CD8-positive, alpha-beta memory T cell (primary cell): Measurements from ENCODE around the gene HMOX1. TPM values are rescaled to one million over a fixed set of nuclear protein-coding genes. Genes with fewer than 3 reads are reported as not detected.

ENCODE experiments used
- CTCF ChIA-PET: fragments of 350-600 bp; sonication (Branson Sonifier 250); formaldehyde crosslinking; loops from one replicate; lab custom pipeline; 2021; ENCODE audit warnings: antibody characterized with exemption; lab: Charles Lee
- POLR2A ChIA-PET: fragments of 350-600 bp; sonication (Branson Sonifier 250); formaldehyde crosslinking; loops from one replicate; lab custom pipeline; 2021; ENCODE audit warnings: antibody characterized with exemption; lab: Charles Lee
- DNase-seq, 5 donors: peaks; one replicate each; pipeline versions ENCODE4 v3.0.0 to v3.0.0-alpha.2; 2020 to 2022; ENCODE audit warnings: mixed read lengths in 1 of 5
- H3K27ac ChIP-seq: one replicate; pipeline ENCODE4 v1.7.0; 2013; ENCODE audit warnings: low read depth, mild to moderate bottlenecking, low read length, moderate library complexity
- H3K27me3 ChIP-seq: 2 replicates; pipeline ENCODE4 v1.7.0; 2013; ENCODE audit warnings: low read length, mild to moderate bottlenecking; ENCODE audit not compliant: insufficient read depth, poor library complexity, severe bottlenecking
- H3K36me3 ChIP-seq: 2 replicates; pipeline ENCODE4 v1.7.0; 2013; ENCODE audit warnings: mild to moderate bottlenecking, low read length, moderate library complexity; ENCODE audit not compliant: insufficient read depth
- H3K4me1 ChIP-seq: 2 replicates; pipeline ENCODE4 v1.7.0; 2013; ENCODE audit warnings: mild to moderate bottlenecking, low read length, moderate library complexity; ENCODE audit not compliant: insufficient read depth
- H3K4me3 ChIP-seq: 2 replicates; pipeline ENCODE4 v1.7.0; 2013; ENCODE audit warnings: mild to moderate bottlenecking, low read length
- H3K9me3 ChIP-seq: 2 replicates; pipeline ENCODE4 v1.7.0; 2013; ENCODE audit warnings: mild to moderate bottlenecking, low read length
- H3K27ac Mint-ChIP-seq, 8 donors: one replicate each; pipeline ENCODE4 v1.8.0; 2020 to 2021; ENCODE audit warnings: mixed read lengths in 8 of 8, mild to moderate bottlenecking in 6 of 8, inconsistent platforms in 3 of 8, moderate library complexity in 3 of 8
- H3K27me3 Mint-ChIP-seq, 2 donors: one replicate each; pipeline ENCODE4 v1.8.0; 2020 to 2021; ENCODE audit warnings: mixed read lengths in 2 of 2, mild to moderate bottlenecking in 1 of 2, moderate library complexity in 1 of 2
- H3K36me3 Mint-ChIP-seq, 3 donors: one replicate each; pipeline ENCODE4 v1.8.0; 2020 to 2021; ENCODE audit warnings: mixed read lengths in 3 of 3, inconsistent platforms in 1 of 3, mild to moderate bottlenecking in 1 of 3
- H3K4me1 Mint-ChIP-seq, 3 donors: one replicate each; pipeline ENCODE4 v1.8.0; 2020 to 2021; ENCODE audit warnings: mixed read lengths in 3 of 3, inconsistent platforms in 1 of 3, mild to moderate bottlenecking in 1 of 3
- H3K4me3 Mint-ChIP-seq, 7 donors: one replicate each; pipeline ENCODE4 v1.8.0; 2020 to 2021; ENCODE audit warnings: mixed read lengths in 7 of 7, mild to moderate bottlenecking in 6 of 7, moderate library complexity in 4 of 7, inconsistent platforms in 2 of 7
- H3K9me3 Mint-ChIP-seq, 5 donors: one replicate each; pipeline ENCODE4 v1.8.0; 2020 to 2022; ENCODE audit warnings: mixed read lengths in 5 of 5, mild to moderate bottlenecking in 3 of 5, moderate library complexity in 2 of 5, inconsistent platforms in 1 of 5
- polyA plus RNA-seq: library from polyadenylated mRNA; unstranded; fragments of 300-500 nt; fragmentation: Illumina TruSeq; gene quantifications from one replicate; pipeline ENCODE4 v1.2.3, GENCODE V29; 2021
- total RNA-seq, 2 experiments: library from RNA; stranded (reverse); gene quantifications; one replicate each; pipeline ENCODE4 v1.2.3, GENCODE V29; 2021

Gene HMOX1
- total and polyA plus RNA-seq, 3 experiments from 2014 or later = 0.25 to 5.6 (median 5.1) TPM

- H3K4me3 ChIP-seq = no peak overlapping the region
- ChIA-PET POLR2A (no interaction called here), CTCF (no interaction called here)
- DNase-seq = no peak
- peaks cover 14% of the 10 kb centered on the region for H3K4me1 ChIP-seq
- H3K27ac ChIP-seq = no peak overlapping the region
- no peaks in the 10 kb centered on the region for H3K36me3 ChIP-seq
- H3K27ac Mint-ChIP-seq = no peak overlapping the region
- H3K4me3 Mint-ChIP-seq = peak overlapping the region in 1 of 7 donors; percentile 44
- H3K27me3 Mint-ChIP-seq = peaks cover 15 to 16% of the 10 kb centered on the region in 2 donors
- H3K9me3 Mint-ChIP-seq = no peaks in the 10 kb centered on the region
- H3K4me1 Mint-ChIP-seq = peaks cover 10 to 24% (median 22%) of the 10 kb centered on the region in 3 donors
- H3K36me3 Mint-ChIP-seq = no peaks in the 10 kb centered on the region
- H3K9me3 ChIP-seq = no peaks in the 10 kb centered on the region
- H3K27me3 ChIP-seq = peaks cover 7% of the 10 kb centered on the region
These were observed 2.3 kb upstream of the HMOX1 start for GRCh38 chr22:35378621-35379020.

- no peak overlapping the region for H3K27ac Mint-ChIP-seq
- H3K36me3 Mint-ChIP-seq = no peaks in the 10 kb centered on the region
- H3K27ac ChIP-seq = no peak overlapping the region
- H3K9me3 Mint-ChIP-seq = no peaks in the 10 kb centered on the region
- H3K4me1 Mint-ChIP-seq = peaks cover 10 to 24% (median 22%) of the 10 kb centered on the region in 3 donors
- H3K27me3 ChIP-seq = peaks cover 9% of the 10 kb centered on the region
- H3K27me3 Mint-ChIP-seq = peaks cover 20 to 23% of the 10 kb centered on the region in 2 donors
- H3K4me1 ChIP-seq = peaks cover 14% of the 10 kb centered on the region
- H3K9me3 ChIP-seq = no peaks in the 10 kb centered on the region
- H3K4me3 Mint-ChIP-seq = peak overlapping the region in 1 of 7 donors; percentile 44
- ChIA-PET CTCF (interaction anchor here (0.9 kb wide), 1 partner anchor 24 kb away, joined by 3 read pairs; no protein-coding TSS in a partner anchor), POLR2A (interaction anchor here (0.6 kb wide), 1 partner anchor 15 kb away, joined by 11 read pairs; no protein-coding TSS in a partner anchor)
- no peak overlapping the region for H3K4me3 ChIP-seq
- no peaks in the 10 kb centered on the region for H3K36me3 ChIP-seq
- DNase-seq = no peak
These were observed 1.5 kb upstream of the HMOX1 start for GRCh38 chr22:35379146-35379993.

GRCh38 chr22:35380013-35380412, 883 bp upstream of the HMOX1 start:
- Mint-ChIP-seq H3K27me3 (peaks cover 20 to 29% of the 10 kb centered on the region in 2 donors), H3K4me1 (peaks cover 10 to 24% (median 22%) of the 10 kb centered on the region in 3 donors), H3K36me3 (no peaks in the 10 kb centered on the region), H3K9me3 (no peaks in the 10 kb centered on the region), H3K27ac (no peak overlapping the region), H3K4me3 (peak overlapping the region in 2 of 7 donors; percentile 35 to 85)
- Histone ChIP-seq H3K36me3 (no peaks in the 10 kb centered on the region), H3K27ac (no peak overlapping the region), H3K4me3 (no peak overlapping the region), H3K4me1 (peaks cover 14% of the 10 kb centered on the region), H3K27me3 (peaks cover 9% of the 10 kb centered on the region), H3K9me3 (no peaks in the 10 kb centered on the region)
- ChIA-PET POLR2A (interaction anchor here (0.6 kb wide), 1 partner anchor 15 kb away, joined by 11 read pairs; no protein-coding TSS in a partner anchor), CTCF (interaction anchor here (0.9 kb wide), 1 partner anchor 24 kb away, joined by 3 read pairs; no protein-coding TSS in a partner anchor)
- no peak for DNase-seq

- H3K36me3 ChIP-seq = no peaks in the 10 kb centered on the region
- Mint-ChIP-seq H3K36me3 (no peaks in the 10 kb centered on the region), H3K4me3 (peak overlapping the region in 6 of 7 donors; percentile 38 to 63 (median 50)), H3K27ac (peak overlapping the region in 1 of 8 donors; percentile 50), H3K27me3 (peaks cover 23 to 35% of the 10 kb centered on the region in 2 donors), H3K4me1 (peaks cover 10 to 24% (median 22%) of the 10 kb centered on the region in 3 donors), H3K9me3 (no peaks in the 10 kb centered on the region)
- no peaks in the 10 kb centered on the region for H3K9me3 ChIP-seq
- no peak for DNase-seq
- H3K4me3 ChIP-seq = no peak overlapping the region
- POLR2A ChIA-PET = interaction anchor here (0.5 kb wide), 1 partner anchor 11 kb away, joined by 7 read pairs; no protein-coding TSS in a partner anchor
- H3K27ac ChIP-seq = no peak overlapping the region
- peaks cover 9% of the 10 kb centered on the region for H3K27me3 ChIP-seq
- CTCF ChIA-PET = interaction anchor here (1.0 kb wide), 1 partner anchor 33 kb away, joined by 3 read pairs; no protein-coding TSS in a partner anchor
- H3K4me1 ChIP-seq = peaks cover 14% of the 10 kb centered on the region
These were observed 621 bp downstream of the HMOX1 start for GRCh38 chr22:35381424-35382009.

- Histone ChIP-seq H3K27me3 (peaks cover 9% of the 10 kb centered on the region), H3K9me3 (no peaks in the 10 kb centered on the region), H3K27ac (no peak overlapping the region), H3K36me3 (no peaks in the 10 kb centered on the region), H3K4me3 (no peak overlapping the region), H3K4me1 (peaks cover 4% of the 10 kb centered on the region)
- H3K4me3 Mint-ChIP-seq = no peak overlapping the region
- H3K4me1 Mint-ChIP-seq = peaks cover 5 to 13% (median 13%) of the 10 kb centered on the region in 3 donors
- no peak for DNase-seq
- ChIA-PET CTCF (interaction anchor here (1.8 kb wide), 1 partner anchor 8 kb away, joined by 4 read pairs; no protein-coding TSS in a partner anchor), POLR2A (no interaction called here)
- H3K27ac Mint-ChIP-seq = no peak overlapping the region
- H3K9me3 Mint-ChIP-seq = no peaks in the 10 kb centered on the region
- H3K36me3 Mint-ChIP-seq = no peaks in the 10 kb centered on the region
- H3K27me3 Mint-ChIP-seq = peaks cover 27 to 46% of the 10 kb centered on the region in 2 donors
These were observed 2.8 kb downstream of the HMOX1 start for GRCh38 chr22:35383679-35384071.

GRCh38 chr22:35384527-35384926, 3.6 kb downstream of the HMOX1 start:
- POLR2A ChIA-PET = no interaction called here

GRCh38 chr22:35384975-35385588, 4.2 kb downstream of the HMOX1 start:
- H3K27me3 Mint-ChIP-seq = peaks cover 29 to 54% of the 10 kb centered on the region in 2 donors
- H3K27me3 ChIP-seq = peaks cover 9% of the 10 kb centered on the region
- POLR2A ChIA-PET = no interaction called here

More at GRCh38 chr22:35384527-35384926, 3.6 kb downstream of the HMOX1 start:
- Mint-ChIP-seq H3K36me3 (no peaks in the 10 kb centered on the region), H3K27ac (no peak overlapping the region), H3K4me3 (no peak overlapping the region), H3K27me3 (peaks cover 29 to 49% of the 10 kb centered on the region in 2 donors), H3K4me1 (peaks cover 5 to 13% (median 13%) of the 10 kb centered on the region in 3 donors), H3K9me3 (no peaks in the 10 kb centered on the region)
- H3K4me3 ChIP-seq = no peak overlapping the region
- CTCF ChIA-PET = interaction anchor here (1.0 to 1.8 kb wide), 2 partner anchors 9 to 33 kb away, joined by 3 to 4 read pairs; no protein-coding TSS in a partner anchor
- no peaks in the 10 kb centered on the region for H3K36me3 ChIP-seq
- DNase-seq = no peak
- H3K27me3 ChIP-seq = peaks cover 9% of the 10 kb centered on the region
- H3K4me1 ChIP-seq = peaks cover 4% of the 10 kb centered on the region
- no peaks in the 10 kb centered on the region for H3K9me3 ChIP-seq
- no peak overlapping the region for H3K27ac ChIP-seq

More at GRCh38 chr22:35384975-35385588, 4.2 kb downstream of the HMOX1 start:
- no peak for DNase-seq
- no peak overlapping the region for H3K4me3 ChIP-seq
- CTCF ChIA-PET = interaction anchor here (1.0 to 1.8 kb wide), 2 partner anchors 10 to 34 kb away, joined by 3 to 4 read pairs; no protein-coding TSS in a partner anchor
- H3K4me1 Mint-ChIP-seq = peaks cover 5 to 13% (median 13%) of the 10 kb centered on the region in 3 donors
- H3K9me3 ChIP-seq = no peaks in the 10 kb centered on the region
- no peak overlapping the region for H3K4me3 Mint-ChIP-seq
- H3K27ac ChIP-seq = no peak overlapping the region
- peaks cover 4% of the 10 kb centered on the region for H3K4me1 ChIP-seq
- no peaks in the 10 kb centered on the region for H3K9me3 Mint-ChIP-seq
- H3K27ac Mint-ChIP-seq = no peak overlapping the region
- H3K36me3 Mint-ChIP-seq = no peaks in the 10 kb centered on the region
- no peaks in the 10 kb centered on the region for H3K36me3 ChIP-seq
